Nucleus accumbens (tissue), 56 donors: ENCODE results near the gene GAL3ST2.

ENCODE experiments used
- DNase-seq, 56 donors: peaks; one replicate each; lab custom pipeline; 2025; lab: John Stamatoyannopoulos, UW

GAL3ST2 gene

DNA sequence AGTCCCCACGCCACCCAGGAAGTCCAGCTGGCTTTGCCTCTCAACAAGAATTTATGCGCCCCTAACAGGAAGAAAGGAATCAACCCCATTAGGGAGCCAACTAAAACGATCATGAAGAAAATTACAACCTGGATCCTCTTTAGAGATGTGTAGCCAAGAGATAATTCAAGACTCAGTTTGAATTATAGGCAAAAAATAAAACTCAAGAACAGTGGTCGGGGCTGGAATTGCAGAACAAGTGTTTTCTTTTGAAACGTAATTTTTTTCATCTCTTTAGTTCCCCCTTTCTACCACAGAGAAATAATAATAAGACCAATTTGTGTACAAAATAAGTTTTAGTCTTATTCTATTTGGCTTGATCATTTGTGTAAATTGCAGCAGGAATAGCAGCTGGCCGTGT, 59.7 kb downstream of the GAL3ST2 start:
- DNase-seq = no peak

DNA sequence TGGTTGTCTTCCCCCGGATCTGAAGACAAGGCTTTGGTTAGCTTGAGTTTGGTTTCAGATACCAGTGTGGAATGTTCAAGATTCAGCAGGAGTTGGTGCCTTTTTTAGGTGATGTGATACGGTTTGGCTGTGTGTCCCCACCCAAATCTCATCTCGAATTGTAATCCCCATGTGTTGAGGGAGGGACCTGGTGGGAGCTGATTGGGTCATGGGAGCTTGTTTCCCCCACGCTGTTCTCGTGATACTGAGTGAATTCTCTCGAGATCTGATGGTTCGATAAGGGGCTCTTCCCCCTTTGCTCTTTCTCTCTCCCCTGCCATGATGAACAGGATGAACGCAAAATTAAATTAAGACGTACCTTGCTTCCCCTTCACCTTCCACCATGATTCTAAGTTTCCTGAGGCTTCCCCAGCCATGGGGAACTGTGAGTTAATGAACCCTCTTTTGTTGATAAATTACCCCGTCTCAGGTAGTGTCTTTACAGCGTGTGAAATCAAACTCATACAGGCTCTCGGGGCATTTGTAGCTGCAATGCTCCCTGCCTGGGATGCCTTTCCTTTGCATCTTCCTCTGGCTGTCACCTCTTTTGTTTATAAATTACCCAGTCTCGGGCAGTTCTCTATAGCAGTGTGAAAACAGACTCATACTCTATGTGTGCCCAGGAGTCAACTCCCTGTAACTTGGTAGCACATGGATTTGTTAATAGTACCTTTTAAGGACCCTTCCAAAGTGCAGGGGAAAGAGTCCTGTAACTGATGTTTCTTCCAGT, 60.8 kb downstream of the GAL3ST2 start:
- DNase-seq = no peak

DNA sequence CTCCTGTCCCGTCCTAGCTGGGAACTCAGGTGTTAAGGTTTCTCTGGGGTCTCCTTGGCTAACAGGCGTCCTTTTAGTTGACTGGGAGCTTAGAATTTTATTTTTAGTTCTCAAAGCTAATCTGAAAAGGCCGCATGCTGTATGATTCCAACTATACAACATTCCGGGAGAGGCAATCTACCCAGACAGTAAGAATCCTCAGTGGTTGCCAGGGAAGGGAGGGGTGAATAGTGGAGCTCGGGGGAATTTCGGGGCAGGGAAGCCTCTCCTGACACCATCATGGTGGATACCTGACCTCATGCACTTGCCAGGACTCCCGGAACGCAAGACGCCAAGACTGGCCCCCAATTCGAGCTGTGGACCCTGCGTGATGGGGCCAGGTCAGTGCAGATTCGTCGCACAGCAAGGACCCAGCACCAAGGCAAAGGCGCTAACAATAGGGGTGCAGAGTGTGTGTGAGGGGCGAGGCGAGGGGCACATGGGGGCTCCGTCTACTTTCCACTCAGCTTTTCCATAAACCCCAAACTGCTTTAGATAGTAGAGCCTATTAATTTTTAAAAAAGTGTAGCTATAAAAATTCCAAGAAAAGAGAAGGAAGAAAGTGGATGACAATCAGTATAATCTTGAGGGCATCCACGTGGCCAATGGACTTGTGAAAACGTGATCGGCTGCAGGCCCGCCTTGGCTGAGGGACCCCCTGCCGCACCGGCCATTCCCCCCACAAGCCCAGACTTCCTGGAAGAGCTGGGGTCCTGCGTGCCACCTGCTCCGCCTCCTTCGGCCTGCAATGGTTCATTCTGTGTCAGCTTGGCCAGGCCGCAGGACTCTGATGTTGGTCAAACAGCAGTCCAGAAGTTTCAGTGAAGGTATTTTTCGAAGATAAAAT, 64.8 kb downstream of the GAL3ST2 start:
- DNase-seq = no peak

DNA sequence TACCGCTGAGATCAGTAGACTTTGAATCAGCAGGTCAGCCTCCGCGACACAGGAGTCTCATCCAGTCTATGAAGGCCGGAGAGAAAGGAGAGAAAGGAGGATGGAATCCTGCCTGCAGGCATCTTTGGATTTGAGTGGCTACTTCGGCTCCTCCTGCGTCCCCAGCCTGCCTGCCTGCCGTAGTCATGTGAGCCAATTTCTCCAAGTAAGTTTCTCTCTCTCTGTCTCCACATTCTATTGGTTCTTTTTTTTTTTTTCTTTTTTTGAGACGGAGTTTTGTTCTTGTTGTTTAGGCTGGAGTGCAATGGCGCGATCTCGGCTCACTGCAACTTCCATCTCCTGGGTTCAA, 65.4 kb downstream of the GAL3ST2 start:
- DNase-seq = no peak

DNA sequence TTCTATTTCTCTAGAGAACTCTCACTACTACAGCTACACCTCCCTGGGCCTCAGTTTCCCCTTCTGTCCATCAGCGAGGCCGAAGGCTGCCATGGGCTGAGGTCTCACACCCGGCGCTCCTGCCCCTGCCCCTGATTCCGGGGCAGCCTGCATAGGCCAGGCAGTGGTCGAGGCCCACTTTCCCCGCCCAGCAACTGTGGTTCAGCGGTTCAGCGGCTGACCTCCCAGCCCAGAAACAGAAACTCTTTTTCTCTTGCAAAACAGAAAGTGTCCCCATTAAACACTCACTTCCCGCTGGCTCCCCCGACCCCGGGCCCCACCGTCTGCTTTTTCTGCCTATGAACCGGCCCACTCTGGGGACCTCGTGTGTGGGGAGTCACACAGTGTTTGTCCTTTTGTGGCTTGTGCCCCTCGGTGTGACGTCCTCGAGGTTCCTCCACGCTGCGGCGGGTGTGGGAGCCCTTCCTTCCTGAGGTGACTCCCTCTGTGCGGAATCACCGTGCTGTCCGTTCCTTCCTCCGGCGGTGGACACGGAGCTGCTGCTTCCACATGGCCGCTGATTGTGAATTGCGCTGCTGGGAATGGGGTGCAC, 66.1 kb downstream of the GAL3ST2 start:
- DNase-seq = peak in 3 of 56 donors; percentile 12 to 47 (median 25)

GRCh38 chr2:241843321-241844065, 66.9 kb downstream of the GAL3ST2 start:
- DNase-seq = peak in 1 of 56 donors; percentile 78

GRCh38 chr2:241844066-241844728, 67.6 kb downstream of the GAL3ST2 start:
- peak in 8 of 56 donors; percentile 23 to 78 (median 34) for DNase-seq

- no peak for DNase-seq
Observed at GRCh38 chr2:241844831-241845578, 68.4 kb downstream of the GAL3ST2 start.

- DNase-seq = no peak
Observed at GRCh38 chr2:241846406-241846805, 69.8 kb downstream of the GAL3ST2 start.

- no peak for DNase-seq
Observed at GRCh38 chr2:241848761-241849615, 72.4 kb downstream of the GAL3ST2 start.

DNA sequence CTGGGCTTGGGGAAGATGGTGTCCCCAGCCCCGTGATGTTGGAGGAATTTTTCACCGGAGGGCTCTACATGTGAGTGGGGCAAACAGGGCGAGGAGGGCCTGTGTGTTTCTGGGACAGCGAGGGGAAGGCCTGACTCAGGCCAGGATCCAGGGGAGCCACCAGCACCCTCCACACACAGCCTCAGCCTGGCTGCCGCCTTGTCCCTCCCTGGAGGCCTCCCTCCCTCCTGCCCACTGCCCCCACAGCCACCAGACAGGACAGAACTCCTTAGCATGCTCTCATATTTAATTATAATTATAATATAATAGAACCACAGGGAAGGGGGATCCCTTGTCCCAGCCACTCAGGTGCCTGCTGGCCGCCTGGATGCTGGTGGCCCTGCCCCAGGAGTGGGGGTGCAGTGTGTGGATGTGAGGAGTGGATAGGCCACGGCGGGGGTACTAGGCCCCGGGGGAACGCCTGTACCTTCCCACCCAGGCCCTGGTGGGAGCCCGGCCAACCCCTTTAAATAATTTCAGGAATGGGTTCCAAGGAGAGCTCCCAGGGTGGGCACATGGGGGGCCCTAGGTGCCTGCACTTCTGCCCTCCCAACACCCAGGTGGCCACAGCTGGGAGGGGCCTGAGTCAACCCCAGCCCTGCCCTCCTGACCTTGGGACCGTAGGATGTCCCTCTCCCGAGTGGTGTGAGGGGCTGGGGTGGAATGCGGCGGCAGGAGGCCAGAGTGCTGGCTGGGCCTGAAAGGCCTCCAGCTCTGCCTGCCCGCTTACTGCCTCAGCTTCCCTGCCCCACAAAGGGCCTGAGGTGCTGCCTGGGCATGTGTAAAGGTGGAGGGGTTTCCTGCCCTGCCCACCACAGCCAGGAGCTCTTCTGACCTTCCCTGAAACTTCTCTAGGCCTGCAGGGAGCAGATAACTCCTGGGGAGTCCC, 73.3 kb downstream of the GAL3ST2 start:
- DNase-seq = no peak

DNA sequence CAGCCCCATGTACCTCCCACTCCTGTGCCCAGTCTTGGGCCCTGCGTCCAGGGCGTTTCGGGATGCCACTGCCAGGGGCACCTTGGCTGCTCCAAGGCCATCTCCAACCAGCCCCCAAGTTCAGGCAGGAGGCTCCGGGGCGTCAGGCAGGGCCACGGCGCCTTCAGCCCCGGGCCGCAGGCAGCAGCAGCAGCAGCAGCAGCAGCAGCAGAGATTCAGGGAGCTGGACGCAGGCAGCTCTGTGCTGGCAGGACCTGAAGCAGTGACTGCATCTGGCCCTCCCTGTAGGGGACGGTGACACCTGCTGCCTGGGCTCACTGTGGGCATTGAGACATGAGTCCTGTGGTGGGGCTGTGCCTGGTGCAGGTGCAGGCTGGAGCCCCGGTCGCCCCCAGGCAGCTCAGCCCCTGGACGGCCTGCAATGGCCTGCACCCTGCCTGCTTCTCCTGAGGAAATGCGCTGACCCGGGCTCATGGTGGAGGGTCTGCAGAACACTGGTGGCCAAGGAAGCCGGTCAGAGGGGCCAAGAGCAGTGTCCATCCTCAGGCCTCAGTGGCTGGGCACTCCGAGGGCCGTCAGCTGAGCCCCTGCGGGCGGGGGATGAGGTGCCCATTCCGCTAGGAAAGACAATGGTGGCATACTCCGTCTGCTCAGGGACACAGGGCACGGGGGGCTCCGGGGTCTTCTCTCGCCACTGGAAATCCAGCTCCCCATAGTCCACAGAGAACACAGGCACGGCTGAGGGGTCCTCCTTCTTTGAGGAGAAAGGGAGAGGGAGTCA, 74.1 kb downstream of the GAL3ST2 start:
- DNase-seq = no peak

- no peak for DNase-seq
Observed at GRCh38 chr2:241851325-241852115, 74.9 kb downstream of the GAL3ST2 start.

DNA sequence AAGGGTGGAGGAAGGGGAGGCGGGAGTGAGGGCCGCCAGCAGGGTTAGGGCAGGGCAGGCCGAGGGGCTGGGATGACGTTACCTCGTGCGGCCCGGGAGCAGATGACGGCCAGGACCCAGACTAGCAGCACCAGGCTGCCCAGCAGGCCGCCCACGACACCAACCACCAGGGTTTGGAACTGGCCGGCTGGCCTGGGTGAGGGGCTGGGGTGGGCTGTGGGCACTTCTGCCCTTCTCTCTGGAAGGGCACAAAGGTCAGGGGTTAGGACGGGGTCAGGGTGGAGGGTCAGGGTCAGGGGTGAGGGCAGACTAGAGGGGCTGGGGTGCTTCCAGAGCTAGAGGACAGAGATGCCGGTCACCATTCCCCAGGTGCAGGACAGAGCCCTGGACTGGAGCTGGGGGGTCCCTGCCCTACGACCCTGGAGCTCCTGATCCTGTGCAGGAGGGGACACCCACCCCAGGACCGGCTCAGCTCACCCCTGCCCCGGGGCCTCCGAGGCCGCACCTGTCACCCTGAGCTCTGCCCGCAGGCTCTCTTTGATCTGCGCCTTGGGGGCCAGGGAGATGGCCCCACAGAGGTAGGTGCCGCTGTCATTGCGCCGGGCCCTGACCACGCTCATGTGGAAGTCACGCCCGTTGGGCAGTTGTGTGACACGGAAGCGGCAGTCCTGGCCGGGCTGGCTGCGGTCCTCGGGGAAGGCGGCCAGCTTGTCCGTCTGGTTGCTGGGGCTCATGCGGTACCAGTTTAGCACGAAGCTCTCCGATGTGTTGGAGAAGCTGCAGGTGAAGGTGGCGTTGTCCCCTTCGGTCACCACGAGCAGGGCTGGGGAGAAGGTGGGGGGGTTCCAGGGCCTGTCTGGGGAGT, 75.7 kb downstream of the GAL3ST2 start:
- DNase-seq = no peak
